HCT116 (cell line): Measurements from ENCODE around the gene GUK1. TPM values are rescaled to one million over a fixed set of nuclear protein-coding genes. Genes with fewer than 3 reads are reported as not detected.

Source experiments
- ATAC-seq: fragments of 200-7000 bp; cut with Tn5 transposase; 2 replicates; pipeline ENCODE4 v1.9.1; 2020; ENCODE audit warnings: mild to moderate bottlenecking, moderate library complexity
- BruUV-seq: library from RNA; stranded (reverse); fragments of 400-500 nt; replicated peaks from 2 replicates; lab custom pipeline; 2021; lab: Mats Ljungman, UMichigan
- CTCF ChIA-PET: fragments of 300-600 bp; sonication (Branson Sonifier 250); formaldehyde crosslinking; loops from one replicate; lab custom pipeline; 2021; ENCODE audit warnings: antibody characterized with exemption; lab: Charles Lee
- POLR2A ChIA-PET: fragments of 300-600, 350-600 bp; sonication (Branson Sonifier 250); formaldehyde crosslinking; loops from one replicate; lab custom pipeline; 2021; ENCODE audit warnings: antibody characterized with exemption; lab: Charles Lee
- RAD21 ChIA-PET, 2 experiments: fragments of 300-600 bp; sonication (Branson Sonifier 250); formaldehyde crosslinking; loops; one replicate each; lab custom pipeline; 2023; ENCODE audit warnings: low total read pairs in 2 of 2; ENCODE audit not compliant: uncharacterized antibody in 2 of 2, unreplicated experiment in 2 of 2, low non-redundant PET in 1 of 2; lab: Charles Lee
- DNase-seq: peaks from one replicate; pipeline ENCODE4 v3.0.0-alpha.2; 2010; ENCODE audit warnings: low read depth, low spot score
- H2AFZ ChIP-seq: fragments of 200-600 bp; shearing (Covaris generic), sonication (generic); 2 replicates; pipeline ENCODE4 v1.6.1; 2017; ENCODE audit warnings: low read depth, mixed run types, mixed read lengths, antibody characterized with exemption, low read length; ENCODE audit not compliant: poor library complexity, severe bottlenecking
- H3K27ac ChIP-seq: 2 replicates; pipeline ENCODE4 v1.5.1; 2012; ENCODE audit warnings: low read depth, low read length
- H3K27me3 ChIP-seq: fragments of 200-600 bp; sonication (generic); 2 replicates; pipeline ENCODE4 v1.6.1; 2016; ENCODE audit warnings: mixed run types, low read length, mixed read lengths; ENCODE audit not compliant: insufficient read depth
- H3K36me3 ChIP-seq, 2 experiments: fragments of 200-500 bp in 1 of 2; fragments of 200-600 bp in 1 of 2; sonication (Bioruptor generic) in 1 of 2; sonication (generic) in 1 of 2; 2 replicates each; pipeline versions ENCODE4 v1.5.1 to v1.6.1; 2014 to 2016; ENCODE audit warnings: low read length in 2 of 2, inconsistent platforms in 1 of 2, mixed read lengths in 1 of 2, mixed run types in 1 of 2; ENCODE audit not compliant: insufficient read depth in 2 of 2, control insufficient read depth in 1 of 2
- H3K4me1 ChIP-seq, 2 experiments: fragments of 200-600 bp in 1 of 2; sonication (generic) in 1 of 2; 2 replicates each; pipeline versions ENCODE4 v1.5.1 to v1.6.1; 2012 to 2017; ENCODE audit warnings: low read length in 2 of 2, inconsistent platforms in 1 of 2, mild to moderate bottlenecking in 1 of 2, mixed read lengths in 1 of 2, mixed run types in 1 of 2, moderate library complexity in 1 of 2; ENCODE audit not compliant: insufficient read depth in 2 of 2, control insufficient read depth in 1 of 2
- H3K4me2 ChIP-seq: fragments of 200-600 bp; sonication (generic); 2 replicates; pipeline ENCODE4 v1.6.1; 2017; ENCODE audit warnings: mixed run types, low read length, mixed read lengths
- H3K4me3 ChIP-seq, 2 experiments: fragments of 200-600 bp in 1 of 2; sonication (generic) in 1 of 2; replicated peaks in 1 of 2; 2 replicates each; pipeline ENCODE4 v1.5.1; 2011 to 2016; ENCODE audit warnings: low read length in 2 of 2, control low read depth in 1 of 2, low read depth in 1 of 2, mild to moderate bottlenecking in 1 of 2, mixed read lengths in 1 of 2, mixed run types in 1 of 2
- H3K79me2 ChIP-seq: fragments of 200-600 bp; sonication (generic); 2 replicates; pipeline ENCODE4 v1.6.1; 2017; ENCODE audit warnings: mild to moderate bottlenecking, mixed run types, low read length, moderate library complexity, mixed read lengths; ENCODE audit not compliant: insufficient read depth
- H3K9ac ChIP-seq: fragments of 200-600 bp; sonication (generic); 2 replicates; pipeline ENCODE4 v1.6.1; 2016; ENCODE audit warnings: low read length, mixed read lengths
- H3K9me2 ChIP-seq: fragments of 200-600 bp; sonication (generic), shearing (Covaris generic); 2 replicates; pipeline ENCODE4 v1.6.1; 2017; ENCODE audit warnings: mixed run types, mild to moderate bottlenecking, moderate library complexity; ENCODE audit not compliant: insufficient read depth
- H3K9me3 ChIP-seq, 2 experiments: fragments of 200-500 bp in 1 of 2; fragments of 200-600 bp in 1 of 2; sonication (Bioruptor generic) in 1 of 2; sonication (generic) in 1 of 2; 2 replicates each; pipeline ENCODE4 v1.6.1; 2014 to 2017; ENCODE audit warnings: low read length in 2 of 2, mixed read lengths in 2 of 2, inconsistent platforms in 1 of 2, low read depth in 1 of 2, mild to moderate bottlenecking in 1 of 2, mixed run types in 1 of 2, moderate library complexity in 1 of 2; ENCODE audit not compliant: control insufficient read depth in 1 of 2, insufficient read depth in 1 of 2
- H4K20me1 ChIP-seq: fragments of 200-600 bp; sonication (generic), shearing (Covaris generic); 2 replicates; pipeline ENCODE4 v1.6.1; 2017; ENCODE audit warnings: mixed run types, mild to moderate bottlenecking, moderate library complexity; ENCODE audit not compliant: insufficient read depth
- CBX3 ChIP-seq: IDR thresholded peaks from 2 replicates; pipeline ENCODE4 v1.6.1; 2012; ENCODE audit warnings: low read depth
- ELF1 ChIP-seq: IDR thresholded peaks from 2 replicates; pipeline ENCODE4 v1.6.1; 2012; ENCODE audit warnings: low read depth, borderline replicate concordance
- FOSL1 ChIP-seq: IDR thresholded peaks from 2 replicates; pipeline ENCODE4 v1.6.1; 2012; ENCODE audit warnings: low read depth
- JUND ChIP-seq: IDR thresholded peaks from 2 replicates; pipeline ENCODE4 v1.6.1; 2012
- POLR2AphosphoS5 ChIP-seq: IDR thresholded peaks from 2 replicates; pipeline ENCODE4 v1.6.1; 2011; ENCODE audit warnings: mild to moderate bottlenecking, low read depth, low read length, moderate library complexity
- SIN3A ChIP-seq: IDR thresholded peaks from 2 replicates; pipeline ENCODE4 v1.6.1; 2012; ENCODE audit warnings: low read depth
- SRF ChIP-seq: IDR thresholded peaks from 2 replicates; pipeline ENCODE4 v1.6.1; 2012; ENCODE audit warnings: low read depth
- YY1 ChIP-seq: IDR thresholded peaks from 2 replicates; pipeline ENCODE4 v1.6.1; 2011; ENCODE audit warnings: low read length, low read depth, moderate library complexity, mild to moderate bottlenecking; ENCODE audit not compliant: insufficient replicate concordance; ENCODE audit errors: extremely low read depth
- intact Hi-C: fragments of 100-400 bp; cut with micrococcal nuclease; formaldehyde crosslinking; loops from 2 replicates; pipeline ENCODE4 v1.10.0; 2022
- total RNA-seq: library from RNA; stranded (reverse); gene quantifications from one replicate; pipeline ENCODE4 v1.2.1, GENCODE V29; 2021; ENCODE audit not compliant: unreplicated experiment
- TF ChIP-seq, protein P1 (sequence below): IDR thresholded peaks from 2 replicates; pipeline ENCODE4 v1.6.1; 2012

GUK1 gene
- total RNA-seq, 1 experiment from 2014 or later = 145 TPM

DNA sequence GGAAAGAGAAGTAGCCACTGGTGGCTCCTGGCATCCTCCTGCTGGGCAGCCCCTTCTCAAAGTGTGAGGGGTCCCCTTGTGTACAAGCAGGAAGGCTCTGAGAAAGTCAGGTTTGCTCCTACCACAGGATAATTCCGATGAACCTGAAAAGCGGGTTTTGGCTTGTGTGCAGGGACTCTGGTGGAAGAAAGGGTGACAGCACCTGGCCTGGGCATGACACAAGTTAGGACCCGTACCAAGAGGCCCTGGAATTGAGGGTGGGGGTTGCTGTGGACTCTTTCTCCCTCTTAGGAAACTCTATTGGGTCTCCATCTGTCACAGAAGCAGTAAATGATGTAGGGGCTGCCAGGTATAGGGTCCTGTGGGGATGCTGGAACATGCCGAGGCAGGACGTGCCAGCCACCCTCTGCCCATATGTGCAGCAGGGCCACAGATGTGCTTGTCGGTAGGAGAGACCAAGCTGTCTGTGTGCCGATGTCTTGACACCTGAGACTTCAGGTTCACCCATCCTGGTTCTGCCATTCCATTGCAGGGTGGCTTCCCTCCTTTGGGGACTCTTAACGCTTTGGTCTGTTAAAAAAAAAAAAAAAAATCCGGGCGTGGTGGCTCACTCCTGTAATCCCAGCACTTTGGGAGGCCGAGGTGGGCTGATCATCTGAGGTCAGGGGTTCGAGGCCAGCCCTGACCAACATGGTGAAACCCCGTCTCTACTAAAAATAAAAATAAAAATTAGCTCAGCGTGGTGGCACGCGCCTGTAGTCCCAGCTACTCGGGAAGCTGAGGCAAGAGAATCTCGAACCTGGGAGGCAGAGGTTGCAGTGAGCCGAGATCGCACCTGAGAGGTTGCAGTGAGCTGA lies 46.8 kb upstream of the GUK1 start:
- intact Hi-C loops = no loop called here
- Histone ChIP-seq H3K9me3 (peaks cover 10 to 19% of the 10 kb centered on the region in 2 experiments; a peak in 2 of 4 replicates), H3K4me1 (no peaks in the 10 kb centered on the region; a peak in 1 of 4 replicates), H3K9me2 (no peaks in the 10 kb centered on the region), H3K9ac (no peak overlapping the region), H3K79me2 (peaks cover 100% of the 10 kb centered on the region), H3K27me3 (no peaks in the 10 kb centered on the region), H3K4me2 (no peak overlapping the region), H3K27ac (no peak overlapping the region), H3K36me3 (peaks cover 8 to 72% of the 10 kb centered on the region in 2 experiments), H3K4me3 (no peak overlapping the region), H4K20me1 (peaks cover 40% of the 10 kb centered on the region; the same call in 1 of the 2 replicates), H2AFZ (no peak overlapping the region)
- POLR2A ChIA-PET = no interaction called here
- DNase-seq (no peak), ATAC-seq (no peak)
- RAD21 ChIA-PET = no interaction called here
- BruUV-seq = no TSS peak
- TF ChIP-seq FOSL1 = no peak
- no peak for TF ChIP-seq SIN3A
- no peak for TF ChIP-seq ELF1
- TF ChIP-seq, protein P1, sequence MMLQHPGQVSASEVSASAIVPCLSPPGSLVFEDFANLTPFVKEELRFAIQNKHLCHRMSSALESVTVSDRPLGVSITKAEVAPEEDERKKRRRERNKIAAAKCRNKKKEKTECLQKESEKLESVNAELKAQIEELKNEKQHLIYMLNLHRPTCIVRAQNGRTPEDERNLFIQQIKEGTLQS = no peak
- TF ChIP-seq POLR2AphosphoS5 = no peak
- no peak for TF ChIP-seq JUND
- TF ChIP-seq CBX3 = no peak
- TF ChIP-seq SRF = no peak
- no peak for TF ChIP-seq YY1
- CTCF ChIA-PET = no interaction called here
